ENCODE results near the gene SUSD5. TPM values are rescaled to one million over a fixed set of nuclear protein-coding genes. Genes with fewer than 3 reads are reported as not detected.

SUSD5 gene
- total and polyA plus RNA-seq, 2 of the 4 experiments (the other 2 are of a cell fraction), result 1.4 to 2.9 TPM

DNA sequence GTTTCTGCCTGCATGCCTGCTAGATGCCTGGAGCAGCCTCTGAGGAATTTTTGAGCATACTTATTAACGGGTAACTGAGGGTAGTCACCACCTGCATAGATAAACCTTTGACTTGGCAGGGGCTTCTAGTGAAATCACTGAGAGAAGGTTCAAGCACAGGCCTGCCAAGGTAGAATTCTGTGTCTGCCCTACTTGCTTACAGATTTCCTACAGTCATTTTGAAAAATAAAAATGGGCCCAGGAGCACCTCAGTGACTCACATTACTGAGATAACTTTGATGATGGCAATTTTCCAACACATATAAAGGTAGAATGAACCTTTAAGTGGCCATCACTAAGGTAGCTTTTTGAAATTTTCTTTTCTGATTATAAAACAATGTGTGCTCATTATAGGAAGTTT lies 94.0 kb downstream of the SUSD5 start:
- dilution Hi-C loops (cut with HindIII; ENCODE audit: low sequenced_read_pairs, unreplicated experiment) (loop anchor here (25.0 kb wide), 1 partner anchor 263 kb away; no protein-coding TSS in a partner anchor), intact Hi-C loops (cut with micrococcal nuclease) (no loop called here), in situ Hi-C loops (cut with MboI; ENCODE audit: low sequenced_read_pairs) (no loop called here)
- no peak overlapping the region for H4K91ac ChIP-seq (ENCODE audit: insufficient read depth, low read depth, low read length)
- H2AFZ ChIP-seq (replicated peaks; ENCODE audit: low read length, poor library complexity), result no peak overlapping the region
- no peak overlapping the region for H2AK5ac ChIP-seq (ENCODE audit: low read depth, low read length)
- H3K36me3 ChIP-seq (ENCODE audit: control insufficient read depth, insufficient read depth, low read length), result peaks cover 23% of the 10 kb centered on the region
- H3K79me1 ChIP-seq (ENCODE audit: low read depth in 1 of 2, low read length in 2 of 2), result peaks cover 15 to 34% of the 10 kb centered on the region in 2 experiments
- no peaks in the 10 kb centered on the region for H3K4me1 ChIP-seq (ENCODE audit: control insufficient read depth, insufficient read depth, low read length)
- H2AK9ac ChIP-seq (replicated peaks; ENCODE audit: low read depth, low read length, poor library complexity), result no peak overlapping the region
- no CpG with 5 or more reads among the region's 1 CpG for WGBS, 2 experiments (ENCODE audit: extremely low coverage in 2 of 2, insufficient read length in 1 of 2)
- peaks cover 4% of the 10 kb centered on the region for H3K9me1 ChIP-seq (ENCODE audit: insufficient read depth, low read length)
- H4K20me1 ChIP-seq (ENCODE audit: insufficient read depth, low read length), result no peaks in the 10 kb centered on the region
- H3K9ac ChIP-seq (ENCODE audit: low read depth, low read length), result no peak overlapping the region
- H4K5ac ChIP-seq (ENCODE audit: low read depth, low read length), result no peak overlapping the region
- H2BK120ac ChIP-seq (ENCODE audit: low read depth, low read length), result no peak overlapping the region
- H3K23ac ChIP-seq (ENCODE audit: low read depth, low read length), result no peak overlapping the region
- POLR2A ChIA-PET (ENCODE audit: unreplicated experiment), result no interaction called here
- no peak overlapping the region for H3K4me3 ChIP-seq (ENCODE audit: insufficient read depth, low read depth, low read length)
- BruUV-seq (replicated peaks), result no TSS peak
- H3K9me3 ChIP-seq (ENCODE audit: control insufficient read depth, insufficient read depth, low read length), result no peaks in the 10 kb centered on the region
- no peak for TF ChIP-seq FOS (IDR thresholded peaks at IDR 0.05; ENCODE audit: low read depth, low read length)
- TF ChIP-seq MXI1 (IDR thresholded peaks at IDR 0.05; ENCODE audit: borderline replicate concordance, low read depth, low read length), result no peak
- no peak for TF ChIP-seq RFX5 (IDR thresholded peaks at IDR 0.05; ENCODE audit: low read depth, low read length)
- TF ChIP-seq CEBPB (IDR thresholded peaks at IDR 0.05; ENCODE audit: low read depth, low read length), result no peak
- no peak for TF ChIP-seq POLR2A (IDR thresholded peaks at IDR 0.05; ENCODE audit: low read depth, low read length)
- no peak for TF ChIP-seq MAZ (IDR thresholded peaks at IDR 0.05; ENCODE audit: borderline replicate concordance, low read depth, low read length)
- TF ChIP-seq CHD1 (IDR thresholded peaks at IDR 0.05; ENCODE audit: low read depth, low read length), result no peak
- TF ChIP-seq MAFK (IDR thresholded peaks at IDR 0.05; ENCODE audit: low read depth, low read length), result no peak
- TF ChIP-seq RCOR1 (IDR thresholded peaks at IDR 0.05; ENCODE audit: insufficient replicate concordance, low read length), result no peak
- no peak for TF ChIP-seq RAD21 (IDR thresholded peaks at IDR 0.05; ENCODE audit: low read length)
- no peak for TF ChIP-seq NFE2L2 (IDR thresholded peaks at IDR 0.05; ENCODE audit: low read depth, low read length)
- TF ChIP-seq, protein P1, sequence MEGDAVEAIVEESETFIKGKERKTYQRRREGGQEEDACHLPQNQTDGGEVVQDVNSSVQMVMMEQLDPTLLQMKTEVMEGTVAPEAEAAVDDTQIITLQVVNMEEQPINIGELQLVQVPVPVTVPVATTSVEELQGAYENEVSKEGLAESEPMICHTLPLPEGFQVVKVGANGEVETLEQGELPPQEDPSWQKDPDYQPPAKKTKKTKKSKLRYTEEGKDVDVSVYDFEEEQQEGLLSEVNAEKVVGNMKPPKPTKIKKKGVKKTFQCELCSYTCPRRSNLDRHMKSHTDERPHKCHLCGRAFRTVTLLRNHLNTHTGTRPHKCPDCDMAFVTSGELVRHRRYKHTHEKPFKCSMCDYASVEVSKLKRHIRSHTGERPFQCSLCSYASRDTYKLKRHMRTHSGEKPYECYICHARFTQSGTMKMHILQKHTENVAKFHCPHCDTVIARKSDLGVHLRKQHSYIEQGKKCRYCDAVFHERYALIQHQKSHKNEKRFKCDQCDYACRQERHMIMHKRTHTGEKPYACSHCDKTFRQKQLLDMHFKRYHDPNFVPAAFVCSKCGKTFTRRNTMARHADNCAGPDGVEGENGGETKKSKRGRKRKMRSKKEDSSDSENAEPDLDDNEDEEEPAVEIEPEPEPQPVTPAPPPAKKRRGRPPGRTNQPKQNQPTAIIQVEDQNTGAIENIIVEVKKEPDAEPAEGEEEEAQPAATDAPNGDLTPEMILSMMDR (conservative IDR thresholded peaks at IDR 0.05; ENCODE audit: low read depth, low read length), result no peak
- no peak for TF ChIP-seq SMC3 (IDR thresholded peaks at IDR 0.05; ENCODE audit: low read depth, low read length)
- TF ChIP-seq, protein P2, sequence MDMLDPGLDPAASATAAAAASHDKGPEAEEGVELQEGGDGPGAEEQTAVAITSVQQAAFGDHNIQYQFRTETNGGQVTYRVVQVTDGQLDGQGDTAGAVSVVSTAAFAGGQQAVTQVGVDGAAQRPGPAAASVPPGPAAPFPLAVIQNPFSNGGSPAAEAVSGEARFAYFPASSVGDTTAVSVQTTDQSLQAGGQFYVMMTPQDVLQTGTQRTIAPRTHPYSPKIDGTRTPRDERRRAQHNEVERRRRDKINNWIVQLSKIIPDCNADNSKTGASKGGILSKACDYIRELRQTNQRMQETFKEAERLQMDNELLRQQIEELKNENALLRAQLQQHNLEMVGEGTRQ (IDR thresholded peaks at IDR 0.05; ENCODE audit: low read depth, low read length), result no peak
- TF ChIP-seq, protein P3, sequence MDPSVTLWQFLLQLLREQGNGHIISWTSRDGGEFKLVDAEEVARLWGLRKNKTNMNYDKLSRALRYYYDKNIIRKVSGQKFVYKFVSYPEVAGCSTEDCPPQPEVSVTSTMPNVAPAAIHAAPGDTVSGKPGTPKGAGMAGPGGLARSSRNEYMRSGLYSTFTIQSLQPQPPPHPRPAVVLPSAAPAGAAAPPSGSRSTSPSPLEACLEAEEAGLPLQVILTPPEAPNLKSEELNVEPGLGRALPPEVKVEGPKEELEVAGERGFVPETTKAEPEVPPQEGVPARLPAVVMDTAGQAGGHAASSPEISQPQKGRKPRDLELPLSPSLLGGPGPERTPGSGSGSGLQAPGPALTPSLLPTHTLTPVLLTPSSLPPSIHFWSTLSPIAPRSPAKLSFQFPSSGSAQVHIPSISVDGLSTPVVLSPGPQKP (IDR thresholded peaks at IDR 0.05; ENCODE audit: borderline replicate concordance, low read depth, low read length), result no peak
- no peak for TF ChIP-seq BHLHE40 (IDR thresholded peaks at IDR 0.05; ENCODE audit: low read depth, low read length)
- no peak overlapping the region for H3K14ac ChIP-seq (replicated peaks; ENCODE audit: low read depth, low read length)
- no peak overlapping the region for H3K4me2 ChIP-seq (ENCODE audit: low read depth, low read length)
- no peaks in the 10 kb centered on the region for H3K27me3 ChIP-seq (ENCODE audit: control insufficient read depth, insufficient read depth, low read length)
- DNase-seq (no peak), ATAC-seq (ENCODE audit: low read depth) (no peak)
- no peak overlapping the region for H4K8ac ChIP-seq (ENCODE audit: low read depth in 2 of 2, low read length in 2 of 2)
- H3K27ac ChIP-seq (ENCODE audit: insufficient read depth, low read length), result no peak overlapping the region
- H2BK5ac ChIP-seq (ENCODE audit: low read depth, low read length, poor library complexity, severe bottlenecking), result no peak overlapping the region
- H3K4ac ChIP-seq (ENCODE audit: low read depth, low read length), result no peak overlapping the region
- no peak overlapping the region for H3K56ac ChIP-seq (ENCODE audit: extremely low read depth, insufficient read depth, low read length)
- no peak overlapping the region for H2BK20ac ChIP-seq (ENCODE audit: low read depth, low read length)
- no peak overlapping the region for H2BK15ac ChIP-seq (ENCODE audit: low read depth, low read length)
- H3K18ac ChIP-seq (ENCODE audit: low read depth, low read length), result no peak overlapping the region
- CTCF ChIA-PET, result no interaction called here

Measured in IMR-90 (cell line).